OCI-LY1 (cell line): Measurements from ENCODE around the gene USP34.

Source experiments
- H2AFZ ChIP-seq: fragments of 200-600 bp; sonication (generic), shearing (Covaris generic); 2 replicates; pipeline ENCODE4 v1.6.0; 2014; ENCODE audit warnings: antibody characterized with exemption, mild to moderate bottlenecking, low read length
- H3F3A ChIP-seq: fragments of 200-600 bp; sonication (generic), shearing (Covaris generic); 2 replicates; pipeline ENCODE4 v1.6.0; 2014; ENCODE audit warnings: mild to moderate bottlenecking, antibody characterized with exemption, low read length, moderate library complexity; ENCODE audit not compliant: insufficient read depth
- H3K27ac ChIP-seq: fragments of 200-600 bp; sonication (generic); 2 replicates; pipeline ENCODE4 v1.5.1; 2014; ENCODE audit warnings: low read length, mixed run types, mild to moderate bottlenecking, low read depth; ENCODE audit not compliant: poor library complexity, severe bottlenecking
- H3K27me3 ChIP-seq: fragments of 200-600 bp; sonication (generic); 2 replicates; pipeline ENCODE4 v1.6.0; 2014; ENCODE audit warnings: antibody characterized with exemption, mild to moderate bottlenecking, low read length, moderate library complexity; ENCODE audit not compliant: insufficient read depth
- H3K36me3 ChIP-seq: fragments of 200-600 bp; sonication (generic); 2 replicates; pipeline ENCODE4 v1.6.1; 2014; ENCODE audit warnings: mild to moderate bottlenecking, antibody characterized with exemption, low read length, moderate library complexity, mixed read lengths; ENCODE audit not compliant: insufficient read depth
- H3K4me1 ChIP-seq: fragments of 200-600 bp; sonication (generic); 2 replicates; pipeline ENCODE4 v1.5.1; 2014; ENCODE audit warnings: mild to moderate bottlenecking, low read length, moderate library complexity; ENCODE audit not compliant: insufficient read depth, severe bottlenecking
- H3K4me2 ChIP-seq: fragments of 200-600 bp; sonication (generic), shearing (Covaris generic); 2 replicates; pipeline ENCODE4 v1.6.1; 2014; ENCODE audit warnings: low read length
- H3K4me3 ChIP-seq: fragments of 200-600 bp; sonication (generic); 2 replicates; pipeline ENCODE4 v1.5.1; 2014; ENCODE audit warnings: low read length, low read depth, mild to moderate bottlenecking, mixed read lengths; ENCODE audit not compliant: poor library complexity, severe bottlenecking
- H3K79me2 ChIP-seq: fragments of 200-600 bp; shearing (Covaris generic); 2 replicates; pipeline ENCODE4 v1.6.1; 2016; ENCODE audit warnings: mixed run types, low read length, mixed read lengths; ENCODE audit not compliant: insufficient read depth
- H3K9ac ChIP-seq: fragments of 200-600 bp; sonication (generic), shearing (Covaris generic); 2 replicates; pipeline ENCODE4 v1.6.1; 2014; ENCODE audit warnings: mild to moderate bottlenecking, low read length, mixed read lengths
- H3K9me2 ChIP-seq: fragments of 200-600 bp; sonication (generic), shearing (Covaris generic); 2 replicates; pipeline ENCODE4 v1.6.1; 2014; ENCODE audit warnings: low read depth, mild to moderate bottlenecking, low read length, mixed read lengths
- H3K9me3 ChIP-seq: fragments of 200-600 bp; shearing (Covaris generic); 2 replicates; pipeline ENCODE4 v1.6.1; 2014; ENCODE audit warnings: low read length, mixed read lengths
- H4K20me1 ChIP-seq: fragments of 200-600 bp; sonication (generic), shearing (Covaris generic); 2 replicates; pipeline ENCODE4 v1.6.0; 2016; ENCODE audit warnings: mild to moderate bottlenecking, low read length; ENCODE audit not compliant: insufficient read depth
- CTCF ChIP-seq: fragments of 200-600 bp; sonication (generic), shearing (Covaris generic); IDR thresholded peaks from 2 replicates; pipeline ENCODE4 v1.5.1; 2017; ENCODE audit warnings: mild to moderate bottlenecking, antibody characterized with exemption, low read length, moderate library complexity, mixed read lengths
- EZH2 ChIP-seq: fragments of 200-600 bp; sonication (generic), shearing (Covaris generic); IDR thresholded peaks from 2 replicates; pipeline ENCODE4 v1.8.0; 2017; ENCODE audit warnings: borderline replicate concordance, mixed run types, mild to moderate bottlenecking, antibody characterized with exemption, low read length, moderate library complexity, mixed read lengths

USP34 gene

GRCh38 chr2:61361068-61361467, 109.8 kb downstream of the USP34 start:
- H3K27me3 ChIP-seq = no peaks in the 10 kb centered on the region
- peaks cover 6% of the 10 kb centered on the region; the same call in 1 of the 2 replicates for H3K9me3 ChIP-seq
- peaks cover 46% of the 10 kb centered on the region for H3K79me2 ChIP-seq
- TF ChIP-seq EZH2 (no peak), CTCF (no peak)
- peaks cover 52% of the 10 kb centered on the region for H3K36me3 ChIP-seq
- no peak overlapping the region for H3K9ac ChIP-seq
- H3K27ac ChIP-seq = no peak overlapping the region
- no peak overlapping the region for H3K4me3 ChIP-seq
- H4K20me1 ChIP-seq = no peaks in the 10 kb centered on the region
- no peaks in the 10 kb centered on the region for H3K9me2 ChIP-seq
- H3K4me1 ChIP-seq = no peaks in the 10 kb centered on the region
- no peak overlapping the region for H3K4me2 ChIP-seq
- H3F3A ChIP-seq = no peaks in the 10 kb centered on the region
- no peak overlapping the region for H2AFZ ChIP-seq

- Histone ChIP-seq H3K27ac (no peak overlapping the region), H3K9me2 (no peaks in the 10 kb centered on the region), H2AFZ (no peak overlapping the region), H3K4me2 (no peak overlapping the region), H3K9me3 (peaks cover 15% of the 10 kb centered on the region), H3K36me3 (peaks cover 57% of the 10 kb centered on the region), H3K79me2 (peaks cover 59% of the 10 kb centered on the region), H3K27me3 (no peaks in the 10 kb centered on the region), H3K9ac (no peak overlapping the region), H4K20me1 (no peaks in the 10 kb centered on the region), H3K4me3 (no peak overlapping the region), H3F3A (no peaks in the 10 kb centered on the region), H3K4me1 (no peaks in the 10 kb centered on the region)
- no peak for TF ChIP-seq CTCF
- no peak for TF ChIP-seq EZH2
Measured at GRCh38 chr2:61359058-61359457, 111.8 kb downstream of the USP34 start.

GRCh38 chr2:61357681-61358080, 113.2 kb downstream of the USP34 start:
- H3K9me2 ChIP-seq = no peaks in the 10 kb centered on the region
- TF ChIP-seq EZH2 (no peak), CTCF (no peak)
- peaks cover 12% of the 10 kb centered on the region for H3K9me3 ChIP-seq
- H2AFZ ChIP-seq = no peak overlapping the region
- H3K27me3 ChIP-seq = no peaks in the 10 kb centered on the region
- no peaks in the 10 kb centered on the region for H3F3A ChIP-seq
- no peak overlapping the region for H3K27ac ChIP-seq
- H3K4me3 ChIP-seq = no peak overlapping the region
- H4K20me1 ChIP-seq = no peaks in the 10 kb centered on the region
- no peaks in the 10 kb centered on the region for H3K4me1 ChIP-seq
- no peak overlapping the region for H3K9ac ChIP-seq
- H3K79me2 ChIP-seq = peaks cover 59% of the 10 kb centered on the region
- H3K4me2 ChIP-seq = no peak overlapping the region
- H3K36me3 ChIP-seq = peaks cover 57% of the 10 kb centered on the region
